ENCODE measurements around the gene LRIT2. TPM values are rescaled to one million over a fixed set of nuclear protein-coding genes. Genes with fewer than 3 reads are reported as not detected.
A peak's percentile ranks its signal among the peaks of the same experiment; 100 is the strongest.

The LRIT2 gene
- polyA plus RNA-seq, 4 donors: not detected

DNA sequence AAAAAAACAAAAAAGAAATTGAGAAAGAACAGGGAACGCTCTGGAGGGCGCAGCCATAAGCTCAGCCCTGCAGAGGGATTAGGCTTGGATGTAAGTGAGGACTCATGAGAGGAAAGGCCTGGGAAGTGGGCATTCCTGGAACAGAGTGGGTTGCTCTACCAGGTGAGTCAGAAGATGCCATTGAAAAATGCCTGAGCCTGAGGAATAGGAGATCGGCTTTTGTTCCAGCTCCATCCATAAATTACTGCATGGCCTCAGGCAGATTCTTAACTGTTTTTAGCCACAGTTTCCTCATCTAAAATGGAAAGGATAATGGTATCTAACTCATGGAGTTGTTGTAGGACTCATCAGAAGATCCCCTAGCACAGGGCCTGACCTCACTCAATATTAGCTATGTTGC is 18.4 kb upstream of the LRIT2 start:
- DNase-seq (ENCODE audit: low read depth in 4 of 4, low spot score in 3 of 4): no peak

- no peak for DNase-seq (ENCODE audit: low read depth in 4 of 4, low spot score in 3 of 4)
These were observed 15.9 kb upstream of the LRIT2 start, which contains the start of gene LRIT1 for GRCh38 chr10:84241185-84241790. Gene LRIT1 (minus strand): TSS chr10:84241546. CDS start chr10:84241439, 107 bp downstream.

DNA sequence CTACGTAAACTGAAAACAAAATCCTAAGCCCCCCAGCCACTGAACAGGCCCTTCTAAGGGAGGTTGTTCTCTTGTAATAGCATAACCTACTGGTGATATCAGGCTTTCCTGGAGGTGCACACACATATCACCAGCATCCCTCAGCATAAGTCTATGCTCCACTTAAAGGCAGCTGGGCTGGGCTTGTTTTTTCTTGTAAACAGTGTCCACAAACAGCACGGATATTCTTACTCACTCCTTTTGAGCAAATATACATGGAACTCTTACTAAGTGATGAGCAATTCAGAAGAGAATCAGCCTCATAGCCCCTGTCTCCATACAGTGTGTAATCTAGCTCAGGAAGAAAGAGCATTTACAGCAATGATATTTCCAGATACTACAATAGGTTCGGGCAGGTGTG is 13.6 kb upstream of the LRIT2 start:
- no peak for DNase-seq (ENCODE audit: low read depth in 4 of 4, low spot score in 3 of 4)

DNA sequence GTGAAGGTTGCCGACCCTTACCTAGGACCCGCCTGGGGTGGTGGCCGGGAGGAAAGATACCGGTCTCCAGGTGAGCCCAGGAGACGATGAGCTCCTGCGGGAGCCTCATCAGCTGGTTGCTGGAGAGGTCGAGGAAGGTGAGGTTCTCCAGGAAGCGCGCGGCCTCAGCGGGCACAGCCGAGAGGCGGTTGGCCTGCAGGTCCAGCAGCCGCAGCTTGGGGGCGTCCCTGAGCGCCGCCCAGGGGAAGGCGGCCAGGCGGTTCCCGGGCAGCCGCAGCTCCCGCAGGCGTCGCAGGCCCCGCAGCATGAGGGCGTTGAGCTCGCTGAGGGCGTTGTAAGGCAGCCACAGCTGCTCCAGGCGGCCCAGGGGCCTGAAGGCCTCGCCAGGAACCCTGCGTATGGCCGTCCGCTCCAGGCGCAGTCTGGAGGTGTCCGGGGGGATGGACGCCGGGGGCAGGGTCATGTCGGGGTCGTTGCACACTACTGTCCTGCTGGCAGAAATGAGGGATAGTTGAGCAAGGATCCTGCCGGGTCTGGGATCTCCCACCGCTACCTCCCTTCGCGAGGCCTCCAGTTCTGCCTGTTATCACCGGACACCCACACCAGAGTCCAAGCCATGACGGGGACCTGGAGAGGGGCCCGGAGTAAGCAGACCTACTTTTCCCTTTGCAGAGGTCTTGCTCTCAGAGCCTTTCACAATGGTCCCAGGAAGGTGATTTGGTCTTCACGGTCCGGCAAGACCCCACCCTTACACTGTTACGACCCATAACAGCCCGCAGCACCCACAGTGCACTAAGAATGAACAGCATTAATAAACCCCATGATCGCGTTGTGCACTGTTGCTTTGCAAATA is 12.1 kb upstream of the LRIT2 start:
- DNase-seq (ENCODE audit: low read depth in 4 of 4, low spot score in 3 of 4): no peak

DNA sequence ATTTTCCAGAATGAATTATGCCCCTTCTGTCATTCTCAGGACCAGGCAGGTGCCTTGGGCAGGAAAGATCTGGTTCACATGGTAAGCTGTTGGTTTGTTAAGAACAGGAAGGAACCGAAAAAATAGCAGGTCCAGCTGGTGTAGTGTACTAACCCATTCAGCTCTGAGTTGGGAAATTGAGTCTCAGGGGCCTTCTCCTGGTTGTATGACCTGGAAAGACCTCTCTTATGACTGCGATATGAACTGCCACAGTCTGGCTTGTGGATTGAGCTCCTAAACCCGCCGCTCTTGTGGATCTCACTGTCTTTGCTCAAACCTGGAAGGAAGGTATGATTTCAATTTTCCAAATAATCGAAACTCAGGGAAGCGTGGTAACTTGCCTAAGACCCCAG is 11.5 kb upstream of the LRIT2 start:
- DNase-seq (ENCODE audit: low read depth in 4 of 4, low spot score in 3 of 4): no peak

DNA sequence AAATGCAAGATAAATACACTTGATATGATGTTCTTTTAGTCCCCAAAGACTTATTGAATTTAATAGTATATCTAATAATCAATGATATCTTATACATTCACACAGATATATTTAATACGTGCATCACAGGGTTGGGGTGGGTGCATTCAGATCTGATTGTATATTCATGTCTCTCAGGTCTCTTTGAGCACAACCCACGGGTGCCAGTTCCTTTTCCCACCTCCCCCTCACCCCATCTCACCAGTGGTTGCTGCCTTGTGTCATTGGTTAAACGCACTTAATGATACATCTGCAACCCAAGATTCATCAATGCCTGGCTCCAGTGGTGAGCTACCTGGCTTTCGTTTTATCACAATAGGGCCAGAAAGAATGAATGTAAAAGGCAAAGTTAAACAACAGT is 9.8 kb upstream of the LRIT2 start:
- no peak for DNase-seq (ENCODE audit: low read depth in 4 of 4, low spot score in 3 of 4)

- DNase-seq (ENCODE audit: low read depth in 4 of 4, low spot score in 3 of 4): no peak
These were observed 9.1 kb upstream of the LRIT2 start for GRCh38 chr10:84234479-84234878.

DNA sequence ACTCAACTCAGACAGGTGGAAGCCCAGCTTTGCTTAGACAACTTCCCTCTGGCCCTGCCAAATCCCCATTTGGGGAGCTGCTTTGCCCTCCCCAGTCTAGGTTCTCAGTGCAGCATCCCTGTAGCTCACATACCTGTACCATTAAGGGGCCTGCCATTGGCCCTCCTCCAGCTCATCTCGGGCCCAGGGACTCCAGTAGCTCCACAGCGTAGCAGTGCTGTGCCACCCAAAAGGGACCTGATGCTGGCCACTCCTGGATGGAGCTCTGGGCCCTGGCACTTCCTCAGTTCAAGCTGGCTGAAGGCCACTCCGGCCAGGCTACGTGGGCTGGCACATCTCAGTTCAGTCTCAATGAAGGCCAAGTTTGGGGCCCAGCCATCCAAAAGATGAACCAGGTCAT is 8.6 kb upstream of the LRIT2 start:
- no peak for DNase-seq (ENCODE audit: low read depth in 4 of 4, low spot score in 3 of 4)

GRCh38 chr10:84232376-84232775 is 7.0 kb upstream of the LRIT2 start:
- no peak for DNase-seq (ENCODE audit: low read depth in 4 of 4, low spot score in 3 of 4)

DNA sequence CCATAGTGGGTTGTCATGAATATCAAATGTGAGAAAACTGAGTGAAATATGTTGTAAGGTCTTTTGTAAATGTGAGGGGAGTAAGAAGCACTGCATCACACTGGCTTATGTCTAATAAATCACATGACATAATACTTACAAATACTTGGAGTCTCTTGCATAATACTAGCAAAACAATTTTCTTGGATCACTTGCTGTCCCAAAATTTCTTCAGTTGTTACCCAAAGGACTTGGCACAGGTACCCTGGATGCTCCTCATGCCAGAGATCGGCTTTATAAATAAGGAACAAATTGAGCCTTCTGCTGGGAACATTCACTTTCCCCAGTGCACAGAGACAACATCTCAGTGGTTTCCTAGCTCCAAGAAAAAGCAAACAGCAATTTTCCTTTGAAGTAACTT is 5.0 kb upstream of the LRIT2 start:
- DNase-seq (ENCODE audit: low read depth in 4 of 4, low spot score in 3 of 4): no peak

DNA sequence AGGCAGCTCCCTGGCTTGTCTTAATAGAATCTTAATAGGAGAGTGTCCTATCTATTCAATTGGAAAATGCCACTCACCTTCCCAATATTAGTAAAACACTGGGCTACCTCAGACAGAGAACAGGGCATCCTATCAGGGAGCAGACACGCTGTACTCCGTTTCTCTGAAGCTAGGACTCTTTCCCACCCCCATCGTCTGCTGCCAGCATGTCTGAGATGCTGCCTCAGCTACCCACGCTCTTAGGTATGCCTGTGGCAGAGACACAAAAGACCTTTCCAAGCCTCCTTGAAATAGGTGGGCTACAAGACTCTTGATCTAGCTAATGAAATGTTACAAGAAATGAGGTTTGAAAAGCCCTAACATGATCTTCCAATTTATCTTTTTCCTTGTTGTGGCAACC is 2.5 kb upstream of the LRIT2 start:
- DNase-seq (ENCODE audit: low read depth in 4 of 4, low spot score in 3 of 4): no peak

- DNase-seq (ENCODE audit: low read depth in 4 of 4, low spot score in 3 of 4): no peak
These were observed 1.3 kb upstream of the LRIT2 start for GRCh38 chr10:84226616-84227015.

GRCh38 chr10:84224411-84225028 is 824 bp downstream of the LRIT2 start:
- peak; percentile 3 to 18 (median 16) for DNase-seq (ENCODE audit: low read depth in 4 of 4, low spot score in 3 of 4)

DNA sequence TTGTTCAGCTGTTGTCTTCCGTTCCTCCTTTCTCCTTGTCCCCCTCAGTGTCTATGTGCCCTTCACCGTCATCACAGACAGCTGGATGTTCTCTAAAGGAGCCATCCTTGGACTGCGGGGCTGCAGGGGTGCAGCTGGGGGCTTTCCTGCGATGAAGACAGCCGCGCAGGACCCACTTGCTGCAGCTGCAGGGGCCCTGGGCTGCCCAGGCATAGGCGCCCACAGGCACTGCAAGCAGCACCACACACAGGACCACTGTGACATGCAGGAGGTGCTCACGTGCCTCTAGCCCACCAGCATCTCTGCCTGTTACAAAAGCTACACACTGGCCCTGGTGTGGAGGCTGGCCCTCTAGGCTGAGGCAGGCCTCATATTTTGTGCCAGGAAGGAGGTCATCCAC is 3.4 kb downstream of the LRIT2 start:
- DNase-seq (ENCODE audit: low read depth in 4 of 4, low spot score in 3 of 4): no peak

GRCh38 chr10:84217746-84218145 is 7.6 kb downstream of the LRIT2 start:
- DNase-seq (ENCODE audit: low read depth in 4 of 4, low spot score in 3 of 4): no peak

DNA sequence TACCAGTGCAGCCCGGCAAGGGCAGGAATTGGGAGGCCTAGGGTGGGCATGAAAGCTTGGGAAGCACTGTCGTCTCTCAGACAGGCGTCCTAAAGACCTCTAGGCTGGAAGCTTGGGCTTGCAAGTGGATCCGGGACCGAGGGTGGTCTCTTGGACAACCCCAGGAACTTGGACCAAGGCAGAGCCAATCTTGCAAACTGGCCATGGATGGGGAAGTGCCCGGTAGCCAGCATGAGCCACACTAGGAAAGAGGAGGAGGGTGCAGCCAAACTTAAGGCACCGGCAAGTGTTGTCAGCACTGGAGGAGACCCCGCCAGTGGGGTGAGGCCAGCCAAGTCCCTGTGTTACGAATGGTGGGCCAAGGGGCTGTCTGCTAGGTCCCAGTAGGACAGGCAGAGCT is 8.5 kb downstream of the LRIT2 start:
- DNase-seq (ENCODE audit: low read depth in 4 of 4, low spot score in 3 of 4): no peak

DNA sequence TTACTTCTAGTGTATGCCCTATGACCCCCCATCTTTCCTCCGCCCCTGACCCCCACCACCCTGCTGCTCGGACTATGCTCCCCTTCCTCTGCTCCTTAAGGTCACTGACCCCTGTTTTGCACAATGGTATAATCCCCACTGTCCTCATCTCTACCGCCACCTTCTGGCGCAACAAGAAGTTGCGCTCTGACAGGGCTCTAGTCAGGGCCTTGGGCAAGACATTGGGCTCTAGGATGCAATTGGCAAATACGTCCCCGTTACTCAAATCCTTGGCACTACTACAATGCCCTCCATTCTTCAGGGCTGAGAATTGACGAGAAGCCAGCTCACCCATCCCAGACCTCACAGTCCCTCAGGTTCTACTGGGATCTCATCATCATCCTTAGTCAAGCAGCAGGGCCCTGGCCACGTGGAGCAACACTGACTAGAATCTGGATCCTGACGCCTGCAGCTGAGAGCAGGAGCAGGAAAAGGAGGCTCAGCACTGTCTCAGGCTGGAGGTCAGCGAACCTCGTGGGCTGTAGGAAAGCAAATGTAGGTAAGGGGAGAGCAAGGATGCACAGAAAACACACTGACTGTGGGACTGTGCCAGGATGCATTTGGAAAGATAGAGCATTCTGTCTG is 10.6 kb downstream of the LRIT2 start:
- no peak for DNase-seq (ENCODE audit: low read depth in 4 of 4, low spot score in 3 of 4)

GRCh38 chr10:84214046-84214572 is 11.2 kb downstream of the LRIT2 start:
- DNase-seq (ENCODE audit: low read depth in 4 of 4, low spot score in 3 of 4): no peak

GRCh38 chr10:84213076-84213475 is 12.3 kb downstream of the LRIT2 start:
- DNase-seq (ENCODE audit: low read depth in 4 of 4, low spot score in 3 of 4): no peak

GRCh38 chr10:84212014-84212413 is 13.3 kb downstream of the LRIT2 start:
- no peak for DNase-seq (ENCODE audit: low read depth in 4 of 4, low spot score in 3 of 4)

DNA sequence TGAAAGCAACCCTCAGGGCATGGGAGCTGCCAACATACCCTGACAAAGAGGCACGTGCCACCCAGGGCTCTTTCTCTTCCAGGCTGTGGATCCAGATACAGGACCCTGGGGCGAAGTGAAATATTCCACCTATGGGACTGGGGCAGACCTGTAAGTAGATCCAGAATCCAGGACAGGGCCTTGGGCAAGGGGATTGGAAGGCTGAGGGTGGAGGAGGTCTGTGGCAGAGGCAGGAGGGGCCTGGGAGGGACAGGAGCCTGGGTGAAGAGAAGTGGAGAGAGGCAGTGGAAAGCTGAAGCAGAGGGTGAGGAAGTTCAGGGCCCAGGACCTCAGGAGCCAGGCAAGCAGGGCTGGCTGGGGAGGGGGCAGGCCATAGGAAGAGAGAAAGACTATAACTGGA is 13.8 kb downstream of the LRIT2 start:
- DNase-seq (ENCODE audit: low read depth in 4 of 4, low spot score in 3 of 4): no peak

All from right renal pelvis (tissue), 4 donors.